ENCODE measurements around the gene PCYT2. TPM values are rescaled to one million over a fixed set of nuclear protein-coding genes. Genes with fewer than 3 reads are reported as not detected.

Gene PCYT2
- polyA plus RNA-seq, 1 experiment = 44.2 TPM

DNA sequence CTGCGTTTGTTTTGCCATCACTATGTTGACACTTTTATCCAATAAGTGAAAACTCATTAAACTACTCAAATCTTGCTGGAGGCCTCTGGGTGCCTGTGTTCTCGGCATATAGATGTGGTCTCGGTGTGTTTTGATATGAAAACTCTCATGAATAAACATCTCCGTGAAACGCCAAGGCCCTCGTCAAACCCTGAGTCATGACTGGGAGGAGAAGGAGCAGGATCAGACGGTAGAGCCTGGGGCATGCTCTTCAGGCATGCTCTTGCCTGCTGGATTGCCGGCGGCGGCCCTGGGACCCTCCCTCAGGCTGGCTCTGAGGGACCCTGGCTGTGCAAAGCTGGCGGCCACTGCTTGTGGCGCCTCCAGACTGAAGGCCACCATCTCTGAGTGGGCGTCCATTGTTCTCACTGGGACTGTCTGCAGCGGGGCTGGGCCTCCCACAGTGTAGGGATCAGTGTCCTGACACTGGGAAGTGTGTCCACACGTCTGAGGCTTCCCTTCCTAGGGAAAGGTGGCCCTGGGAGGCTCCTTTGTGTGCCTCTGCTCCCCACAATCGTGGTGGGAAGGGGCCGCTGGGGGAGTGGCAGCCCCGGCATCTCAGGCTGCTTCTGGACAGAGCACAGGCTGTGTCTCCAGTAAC lies 10.9 kb downstream of the PCYT2 start:
- no peak for DNase-seq (ENCODE audit: low read depth)
- no peak overlapping the region for H3K4me3 ChIP-seq (ENCODE audit: low read depth, low read length)
- TF ChIP-seq, protein P1, sequence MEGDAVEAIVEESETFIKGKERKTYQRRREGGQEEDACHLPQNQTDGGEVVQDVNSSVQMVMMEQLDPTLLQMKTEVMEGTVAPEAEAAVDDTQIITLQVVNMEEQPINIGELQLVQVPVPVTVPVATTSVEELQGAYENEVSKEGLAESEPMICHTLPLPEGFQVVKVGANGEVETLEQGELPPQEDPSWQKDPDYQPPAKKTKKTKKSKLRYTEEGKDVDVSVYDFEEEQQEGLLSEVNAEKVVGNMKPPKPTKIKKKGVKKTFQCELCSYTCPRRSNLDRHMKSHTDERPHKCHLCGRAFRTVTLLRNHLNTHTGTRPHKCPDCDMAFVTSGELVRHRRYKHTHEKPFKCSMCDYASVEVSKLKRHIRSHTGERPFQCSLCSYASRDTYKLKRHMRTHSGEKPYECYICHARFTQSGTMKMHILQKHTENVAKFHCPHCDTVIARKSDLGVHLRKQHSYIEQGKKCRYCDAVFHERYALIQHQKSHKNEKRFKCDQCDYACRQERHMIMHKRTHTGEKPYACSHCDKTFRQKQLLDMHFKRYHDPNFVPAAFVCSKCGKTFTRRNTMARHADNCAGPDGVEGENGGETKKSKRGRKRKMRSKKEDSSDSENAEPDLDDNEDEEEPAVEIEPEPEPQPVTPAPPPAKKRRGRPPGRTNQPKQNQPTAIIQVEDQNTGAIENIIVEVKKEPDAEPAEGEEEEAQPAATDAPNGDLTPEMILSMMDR (IDR thresholded peaks at IDR 0.05; ENCODE audit: insufficient read depth, low read depth, low read length) = no peak
- CTCF ChIA-PET = no interaction called here
- peaks cover 17% of the 10 kb centered on the region for H3K36me3 ChIP-seq (ENCODE audit: control insufficient read depth, insufficient read depth, low read length)
- POLR2A ChIA-PET = no interaction called here
- no peaks in the 10 kb centered on the region for H3K27me3 ChIP-seq (ENCODE audit: control insufficient read depth, insufficient read depth, low read length)

DNA sequence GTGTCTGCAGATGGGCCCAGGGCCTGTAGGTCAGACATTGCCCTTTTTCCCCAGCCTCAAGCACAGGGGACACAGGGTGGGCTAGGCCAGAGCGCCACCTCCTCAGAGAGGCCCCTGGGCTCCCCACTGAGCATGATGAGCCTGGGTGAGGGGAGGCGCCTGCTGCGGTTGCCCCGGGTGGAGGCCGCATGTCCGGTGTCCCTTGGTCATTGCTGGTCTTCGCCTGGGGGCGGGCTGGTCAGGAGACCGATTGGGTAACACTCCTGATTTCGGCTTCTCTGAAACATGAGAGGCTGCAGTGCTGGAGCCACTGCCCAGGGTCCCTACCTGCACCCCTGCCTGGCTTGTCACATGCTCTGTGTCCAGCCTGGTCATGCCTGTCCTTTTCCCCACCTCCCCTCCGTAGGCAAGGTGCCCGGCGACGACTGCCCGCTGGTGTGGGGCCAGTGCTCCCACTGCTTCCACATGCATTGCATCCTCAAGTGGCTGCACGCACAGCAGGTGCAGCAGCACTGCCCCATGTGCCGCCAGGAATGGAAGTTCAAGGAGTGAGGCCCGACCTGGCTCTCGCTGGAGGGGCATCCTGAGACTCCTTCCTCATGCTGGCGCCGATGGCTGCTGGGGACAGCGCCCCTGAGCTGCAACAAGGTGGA lies 11.6 kb downstream of the PCYT2 start:
- no peak overlapping the region for H3K4me3 ChIP-seq (ENCODE audit: low read depth, low read length)
- ChIA-PET POLR2A (no interaction called here), CTCF (no interaction called here)
- TF ChIP-seq, protein P1 (IDR thresholded peaks at IDR 0.05; ENCODE audit: insufficient read depth, low read depth, low read length) = no peak
- peaks cover 17% of the 10 kb centered on the region for H3K36me3 ChIP-seq (ENCODE audit: control insufficient read depth, insufficient read depth, low read length)
- H3K27me3 ChIP-seq (ENCODE audit: control insufficient read depth, insufficient read depth, low read length) = no peaks in the 10 kb centered on the region
- DNase-seq (ENCODE audit: low read depth) = no peak

DNA sequence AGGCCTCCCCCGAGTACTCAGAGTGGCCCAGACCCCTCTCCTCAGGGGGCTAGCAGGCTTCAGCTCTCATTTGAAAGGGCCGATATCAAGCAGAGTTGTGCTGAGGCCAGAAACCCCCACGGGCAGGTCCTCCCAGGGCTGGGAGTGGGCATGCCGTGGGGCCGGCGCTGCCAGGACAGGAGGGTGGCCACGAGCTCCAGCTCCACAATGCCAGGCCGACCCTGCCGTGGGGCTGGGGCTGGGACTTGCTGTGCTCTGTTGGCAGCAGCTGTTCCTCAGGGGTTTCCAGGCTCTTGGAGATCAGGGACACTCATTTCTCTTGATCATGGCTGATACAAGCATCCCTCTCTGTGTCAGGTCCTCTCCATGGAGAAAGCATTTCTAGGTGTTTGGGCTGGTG lies 12.3 kb downstream of the PCYT2 start:
- peaks cover 19% of the 10 kb centered on the region for H3K36me3 ChIP-seq (ENCODE audit: control insufficient read depth, insufficient read depth, low read length)
- H3K4me3 ChIP-seq (ENCODE audit: low read depth, low read length) = no peak overlapping the region
- no peak for DNase-seq (ENCODE audit: low read depth)
- POLR2A ChIA-PET = no interaction called here
- H3K27me3 ChIP-seq (ENCODE audit: control insufficient read depth, insufficient read depth, low read length) = no peaks in the 10 kb centered on the region
- TF ChIP-seq, protein P1 (IDR thresholded peaks at IDR 0.05; ENCODE audit: insufficient read depth, low read depth, low read length) = no peak
- CTCF ChIA-PET = no interaction called here

DNA sequence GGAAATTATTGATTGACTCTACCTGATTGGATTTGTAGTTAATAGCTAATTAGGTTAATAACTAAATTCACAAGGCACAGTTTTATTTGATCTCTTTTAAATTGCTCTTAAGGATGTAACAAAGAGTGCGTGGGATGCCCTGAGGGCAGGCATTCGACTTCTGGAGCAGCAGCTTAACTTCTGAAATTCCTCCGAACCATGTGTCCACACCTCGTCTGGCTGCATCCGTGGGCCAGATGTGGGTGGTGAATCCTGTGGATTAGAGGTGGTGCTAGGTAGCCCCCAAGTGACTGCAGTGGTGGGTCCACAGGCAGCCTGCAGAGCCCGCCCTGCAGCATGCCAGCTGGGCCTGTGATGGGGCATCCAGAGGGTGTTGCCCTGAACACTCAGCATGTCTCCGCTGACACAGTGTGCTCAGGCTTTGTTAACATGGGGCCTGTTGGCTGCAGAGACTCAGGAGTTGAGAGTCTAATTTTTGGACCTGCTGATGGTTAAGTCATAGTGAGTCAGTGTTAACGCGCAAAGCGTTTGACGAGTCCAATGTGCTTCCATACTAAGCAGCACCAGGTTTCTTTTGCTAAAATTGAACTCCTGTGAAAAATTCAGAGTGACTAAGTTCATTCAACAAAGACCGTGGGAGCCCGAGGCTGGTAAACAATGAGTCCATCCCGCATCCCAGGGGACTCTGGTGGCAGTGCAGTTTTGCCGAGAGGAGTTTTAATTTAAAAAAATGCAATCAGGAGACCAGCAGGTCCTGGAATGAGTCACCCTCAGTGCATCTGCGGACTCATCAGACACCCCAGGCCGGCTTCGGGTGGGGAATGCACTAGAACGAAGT lies 13.0 kb downstream of the PCYT2 start:
- peak; percentile 51 for DNase-seq (ENCODE audit: low read depth)
- TF ChIP-seq, protein P1 (IDR thresholded peaks at IDR 0.05; ENCODE audit: insufficient read depth, low read depth, low read length) = no peak
- Histone ChIP-seq H3K36me3 (ENCODE audit: control insufficient read depth, insufficient read depth, low read length) (peaks cover 19% of the 10 kb centered on the region), H3K27me3 (ENCODE audit: control insufficient read depth, insufficient read depth, low read length) (no peaks in the 10 kb centered on the region), H3K4me3 (ENCODE audit: low read depth, low read length) (no peak overlapping the region)
- CTCF ChIA-PET = no interaction called here
- POLR2A ChIA-PET = no interaction called here

DNA sequence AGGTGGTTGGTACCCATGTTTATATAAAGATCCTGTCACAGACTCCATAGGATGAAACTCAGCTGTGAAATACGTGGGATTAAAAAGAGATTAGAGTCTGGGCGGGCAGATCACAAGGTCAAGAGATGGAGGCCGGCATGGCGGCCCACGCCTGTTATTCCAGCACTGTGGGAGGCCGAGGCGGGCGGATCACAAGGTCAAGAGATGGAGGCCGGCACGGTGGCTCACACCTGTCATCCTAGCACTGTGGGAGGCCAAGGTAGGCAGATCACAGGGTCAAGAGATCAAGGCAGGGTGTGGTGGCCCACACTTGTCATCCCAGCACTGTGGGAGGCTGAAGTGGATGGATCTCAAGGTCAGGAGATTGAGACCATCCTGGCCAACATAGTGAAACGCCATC lies 15.8 kb downstream of the PCYT2 start:
- peaks cover 19% of the 10 kb centered on the region for H3K36me3 ChIP-seq (ENCODE audit: control insufficient read depth, insufficient read depth, low read length)
- no peak overlapping the region for H3K4me3 ChIP-seq (ENCODE audit: low read depth, low read length)
- no peaks in the 10 kb centered on the region for H3K27me3 ChIP-seq (ENCODE audit: control insufficient read depth, insufficient read depth, low read length)
- TF ChIP-seq, protein P1 (IDR thresholded peaks at IDR 0.05; ENCODE audit: insufficient read depth, low read depth, low read length) = no peak
- ChIA-PET POLR2A (no interaction called here), CTCF (interaction anchor here (1.0 kb wide), 1 partner anchor 31 kb away, joined by 3 read pairs; no protein-coding TSS in a partner anchor)
- no peak for DNase-seq (ENCODE audit: low read depth)

All from BJ (cell line).